ENCODE results near the gene ZDHHC1.
"Not testable (repeated sequence)": the region's sequence is repeated elsewhere in the genome, so short reads cannot be mapped to it uniquely, and the experiment has no call there.

The ZDHHC1 gene

GRCh38 chr16:67423611-67424260, 7.5 kb upstream of the ZDHHC1 start:
- TF ChIP-seq CTCF (IDR thresholded peaks at IDR 0.05; ENCODE audit: low read depth, low read length) = no peak
- peaks cover 4% of the 10 kb centered on the region for H3K4me1 ChIP-seq
- DNase-seq = no peak
- no peaks in the 10 kb centered on the region for H3K9me3 ChIP-seq
- H3K4me3 ChIP-seq (ENCODE audit: low read depth, low read length) = no peak overlapping the region
- no peaks in the 10 kb centered on the region for H3K27me3 ChIP-seq
- H3K36me3 ChIP-seq = no peaks in the 10 kb centered on the region

- DNase-seq = no peak
- no peak for TF ChIP-seq CTCF (IDR thresholded peaks at IDR 0.05; ENCODE audit: low read depth, low read length)
- Histone ChIP-seq H3K27me3 (no peaks in the 10 kb centered on the region), H3K4me3 (ENCODE audit: low read depth, low read length) (no peak overlapping the region), H3K4me1 (no peaks in the 10 kb centered on the region), H3K36me3 (no peaks in the 10 kb centered on the region), H3K9me3 (no peaks in the 10 kb centered on the region)
Observed at GRCh38 chr16:67423015-67423414, 6.7 kb upstream of the ZDHHC1 start.

DNA sequence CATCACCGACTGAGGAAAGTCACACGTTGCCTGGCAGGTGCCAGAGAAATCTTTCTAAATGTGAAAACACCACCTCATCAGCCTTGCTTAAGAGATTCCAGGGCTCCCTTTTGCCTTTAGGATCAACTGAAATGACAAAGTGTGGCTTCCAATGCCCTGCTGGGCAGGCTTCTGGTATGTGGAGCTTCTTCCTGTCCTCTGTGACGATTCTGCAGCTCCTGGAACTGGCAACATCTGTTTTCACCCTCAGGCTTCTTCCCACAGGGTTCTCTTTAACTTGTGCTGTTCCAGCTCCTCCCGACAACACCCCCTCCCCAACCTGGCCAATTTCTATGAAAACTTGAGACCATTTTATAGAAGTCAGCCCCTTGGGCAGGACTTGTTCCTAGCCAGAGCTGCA, 4.8 kb upstream of the ZDHHC1 start:
- no peaks in the 10 kb centered on the region for H3K4me1 ChIP-seq
- no peaks in the 10 kb centered on the region for H3K9me3 ChIP-seq
- no peaks in the 10 kb centered on the region for H3K36me3 ChIP-seq
- TF ChIP-seq CTCF (IDR thresholded peaks at IDR 0.05; ENCODE audit: low read depth, low read length) = no peak
- no peaks in the 10 kb centered on the region for H3K27me3 ChIP-seq
- DNase-seq = no peak
- H3K4me3 ChIP-seq (ENCODE audit: low read depth, low read length) = no peak overlapping the region

GRCh38 chr16:67419931-67420330, 3.7 kb upstream of the ZDHHC1 start:
- no peak for DNase-seq
- H3K36me3 ChIP-seq = no peaks in the 10 kb centered on the region
- H3K9me3 ChIP-seq = no peaks in the 10 kb centered on the region
- H3K27me3 ChIP-seq = no peaks in the 10 kb centered on the region
- H3K4me3 ChIP-seq (ENCODE audit: low read depth, low read length) = no peak overlapping the region
- no peak for TF ChIP-seq CTCF (IDR thresholded peaks at IDR 0.05; ENCODE audit: low read depth, low read length)
- no peaks in the 10 kb centered on the region for H3K4me1 ChIP-seq

- TF ChIP-seq CTCF (IDR thresholded peaks at IDR 0.05; ENCODE audit: low read depth, low read length) = no peak
- no peaks in the 10 kb centered on the region for H3K27me3 ChIP-seq
Observed at GRCh38 chr16:67419502-67419901, 3.2 kb upstream of the ZDHHC1 start.

GRCh38 chr16:67417333-67418061, 1.2 kb upstream of the ZDHHC1 start:
- Histone ChIP-seq H3K4me3 (ENCODE audit: low read depth, low read length) (no peak overlapping the region), H3K9me3 (no peaks in the 10 kb centered on the region), H3K27me3 (no peaks in the 10 kb centered on the region), H3K36me3 (no peaks in the 10 kb centered on the region), H3K4me1 (no peaks in the 10 kb centered on the region)
- TF ChIP-seq CTCF (IDR thresholded peaks at IDR 0.05; ENCODE audit: low read depth, low read length) = no peak
- no peak for DNase-seq

More at GRCh38 chr16:67419502-67419901, 3.2 kb upstream of the ZDHHC1 start:
- Histone ChIP-seq H3K4me3 (ENCODE audit: low read depth, low read length) (no peak overlapping the region), H3K4me1 (no peaks in the 10 kb centered on the region), H3K9me3 (no peaks in the 10 kb centered on the region), H3K36me3 (no peaks in the 10 kb centered on the region)
- no peak for DNase-seq

- H3K4me1 ChIP-seq, H3K27me3 ChIP-seq, DNase-seq, H3K36me3 ChIP-seq, H3K9me3 ChIP-seq: not testable (repeated sequence)
- H3K4me3 ChIP-seq (ENCODE audit: low read depth, low read length) = peak overlapping the region; percentile 78
Observed at GRCh38 chr16:67415421-67415820, 856 bp downstream of the ZDHHC1 start.
